ENCODE data around the gene DPYSL4.
A peak's percentile ranks its signal among the peaks of the same experiment; 100 is the strongest.

DPYSL4 gene

DNA sequence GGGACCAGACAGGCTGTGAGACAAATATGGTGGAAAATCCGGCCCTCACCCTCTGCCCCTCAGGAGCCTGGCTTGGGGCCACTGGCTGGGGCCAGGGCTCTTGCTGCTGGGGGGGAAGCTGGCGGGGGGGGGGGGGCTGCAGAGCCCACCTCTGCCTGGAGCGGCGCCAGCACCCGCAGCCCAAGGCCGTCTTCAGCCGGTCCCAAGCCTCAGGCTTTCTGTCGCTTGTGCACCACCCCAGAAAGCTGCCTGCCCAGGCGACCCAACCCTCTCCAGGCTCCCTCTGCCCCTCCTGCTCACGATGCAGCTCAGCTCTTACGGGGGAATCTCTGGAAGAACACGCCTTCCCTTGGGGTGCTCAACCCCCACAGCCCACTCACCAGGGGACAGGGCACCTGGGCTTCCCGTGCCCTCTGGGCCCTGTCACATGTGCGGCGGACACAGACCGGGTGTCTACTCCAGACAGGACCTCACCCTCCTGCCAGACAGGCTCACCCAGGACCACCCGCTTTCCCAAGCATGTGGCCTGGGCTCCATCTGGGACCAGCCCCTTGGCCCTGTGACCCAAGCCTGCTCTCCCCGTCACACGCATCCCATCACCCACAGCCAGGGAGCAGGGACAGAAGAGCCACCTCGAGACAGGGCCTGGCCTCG lies 43.9 kb downstream of the DPYSL4 start:
- no peak for ATAC-seq

- ATAC-seq = no peak
Measured at GRCh38 chr10:132231656-132232022, 44.9 kb downstream of the DPYSL4 start.

DNA sequence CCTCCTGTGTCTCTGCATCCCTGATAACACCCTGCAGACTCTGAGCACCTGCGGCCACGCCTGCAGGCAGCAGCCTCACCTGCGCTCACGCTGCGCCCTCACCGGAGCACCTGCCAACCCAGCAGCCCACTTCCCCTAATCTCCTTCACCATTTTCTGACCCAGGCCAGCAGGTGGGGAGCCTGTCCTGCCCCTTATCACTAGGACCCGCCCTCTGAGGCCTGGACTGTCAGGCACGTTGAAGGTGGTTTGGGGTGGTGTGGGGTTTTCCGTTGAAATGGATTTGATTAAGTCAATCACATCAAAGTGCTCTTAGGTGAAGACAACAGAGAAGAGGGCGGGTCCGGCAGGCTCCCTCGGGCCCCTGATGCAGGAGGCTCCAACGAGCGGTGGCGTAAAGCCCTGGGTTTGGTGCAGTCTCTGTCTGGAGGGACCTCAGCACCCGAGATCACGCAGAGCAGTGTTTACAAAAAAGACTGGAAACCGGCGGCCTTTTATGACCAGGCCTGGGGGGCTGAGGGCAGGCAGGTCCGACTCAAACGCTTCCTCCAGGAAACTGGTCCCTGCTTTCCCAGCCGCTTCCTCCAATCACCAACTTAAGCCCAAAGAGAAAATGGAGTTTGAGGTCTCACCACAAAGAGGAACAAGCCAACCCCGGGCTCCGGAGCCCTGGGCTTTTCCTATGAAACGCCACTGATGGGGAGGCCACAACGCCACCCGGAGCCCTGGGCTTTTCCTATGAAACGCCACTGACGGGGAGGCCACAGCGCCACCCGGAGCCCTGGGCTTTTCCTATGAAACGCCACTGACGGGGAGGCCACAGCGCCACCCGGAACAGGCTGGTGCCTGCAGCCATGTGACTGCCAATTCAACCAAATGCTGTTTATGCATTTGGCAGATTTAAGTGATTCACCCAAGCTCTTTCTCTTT lies 45.5 kb downstream of the DPYSL4 start:
- peak; percentile 33 to 39 for ATAC-seq

GRCh38 chr10:132232981-132233380 lies 46.2 kb downstream of the DPYSL4 start:
- ATAC-seq = no peak

- no peak for ATAC-seq
Measured at GRCh38 chr10:132233501-132234085, 46.8 kb downstream of the DPYSL4 start.

DNA sequence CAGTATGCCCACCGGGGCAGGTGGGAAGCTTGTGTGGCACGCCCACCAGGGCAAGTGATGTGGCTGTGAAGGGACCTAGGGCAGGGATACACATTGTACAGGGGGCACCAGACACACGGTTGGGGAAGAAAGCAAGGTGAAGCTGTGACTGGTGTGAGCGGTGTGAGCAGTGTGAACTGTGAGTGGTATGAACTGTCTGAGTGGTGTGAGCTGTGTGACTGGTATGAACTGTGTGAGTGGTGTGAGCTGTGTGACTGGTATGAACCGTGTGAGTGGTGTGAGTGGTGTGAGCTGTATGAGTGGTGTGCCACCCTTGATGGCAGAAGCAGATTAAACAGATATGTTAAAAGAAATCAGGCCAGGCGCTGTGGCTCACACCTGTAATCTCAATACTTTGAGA lies 48.1 kb downstream of the DPYSL4 start:
- ATAC-seq = no peak

GRCh38 chr10:132236161-132236560 lies 49.4 kb downstream of the DPYSL4 start:
- no peak for ATAC-seq

DNA sequence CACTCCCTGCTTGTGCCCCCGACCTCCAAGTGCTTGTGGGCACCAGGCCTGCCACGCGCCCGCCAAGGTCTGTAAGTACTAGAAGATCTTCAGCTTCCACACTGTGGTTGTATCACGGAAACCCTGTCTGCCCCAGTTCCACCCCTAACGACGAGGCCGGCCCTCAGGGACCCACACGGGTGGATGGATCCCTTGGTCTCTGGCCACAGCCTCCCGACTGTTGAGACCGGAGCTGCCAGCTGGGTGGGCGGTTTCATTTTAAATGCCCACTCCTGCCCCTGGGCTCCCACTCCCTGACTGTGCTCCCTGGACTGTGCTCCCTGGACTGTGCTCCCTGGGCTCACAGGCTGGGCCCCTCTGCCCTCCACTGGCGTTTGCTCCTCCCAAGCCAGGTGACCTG lies 50.1 kb downstream of the DPYSL4 start:
- ATAC-seq = no peak

GRCh38 chr10:132237396-132237795 lies 50.6 kb downstream of the DPYSL4 start:
- ATAC-seq = no peak

DNA sequence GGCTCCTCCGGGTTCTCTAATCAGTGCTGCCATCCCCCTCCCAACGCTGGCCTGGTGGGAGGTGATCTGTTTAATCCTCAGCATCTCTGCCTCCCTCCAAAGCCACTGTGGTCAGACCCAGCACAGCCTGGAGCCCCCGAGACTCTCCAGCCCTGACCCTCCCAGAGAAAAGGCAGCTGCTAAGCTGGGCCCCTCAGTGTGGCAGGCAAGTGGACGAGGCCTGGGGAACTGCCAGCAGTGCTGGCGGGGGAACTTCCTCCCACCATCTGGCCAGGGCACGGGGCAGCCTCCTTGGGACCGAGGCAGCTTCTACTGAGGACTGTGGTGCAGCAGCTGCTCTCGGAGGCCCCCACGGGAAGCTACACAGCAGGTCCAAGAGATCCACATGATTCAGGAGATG lies 51.1 kb downstream of the DPYSL4 start:
- ATAC-seq = no peak

- no peak for ATAC-seq
Measured at GRCh38 chr10:132238371-132239125, 51.8 kb downstream of the DPYSL4 start.

- no peak for ATAC-seq
Measured at GRCh38 chr10:132239126-132240031, 52.6 kb downstream of the DPYSL4 start.

DNA sequence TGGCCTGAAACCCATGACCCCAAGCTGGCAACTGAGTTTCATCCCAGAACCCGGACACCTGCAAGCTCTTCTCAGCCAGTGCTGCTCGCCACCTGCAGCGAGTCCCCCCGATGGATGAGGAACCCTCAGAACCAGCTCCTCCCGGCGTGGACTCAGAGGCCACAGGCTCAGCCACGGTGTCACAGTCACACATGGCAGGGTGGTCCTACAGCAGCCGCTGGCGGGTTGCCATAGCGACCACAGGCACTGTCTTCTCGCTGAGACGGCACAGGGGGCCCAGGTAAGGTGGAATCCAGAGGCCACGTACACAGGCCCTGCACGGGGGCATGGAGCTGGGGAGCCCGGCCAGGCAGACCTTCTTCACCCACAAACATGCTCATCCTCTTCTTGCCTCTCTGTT lies 53.4 kb downstream of the DPYSL4 start:
- no peak for ATAC-seq

GRCh38 chr10:132240581-132240980 lies 53.8 kb downstream of the DPYSL4 start:
- no peak for ATAC-seq

- no peak for ATAC-seq
Measured at GRCh38 chr10:132241086-132241485, 54.3 kb downstream of the DPYSL4 start.

GRCh38 chr10:132241496-132241895 lies 54.7 kb downstream of the DPYSL4 start:
- no peak for ATAC-seq

- no peak for ATAC-seq
Measured at GRCh38 chr10:132242103-132242840, 55.5 kb downstream of the DPYSL4 start.

- no peak for ATAC-seq
Measured at GRCh38 chr10:132243141-132243540, 56.4 kb downstream of the DPYSL4 start.

DNA sequence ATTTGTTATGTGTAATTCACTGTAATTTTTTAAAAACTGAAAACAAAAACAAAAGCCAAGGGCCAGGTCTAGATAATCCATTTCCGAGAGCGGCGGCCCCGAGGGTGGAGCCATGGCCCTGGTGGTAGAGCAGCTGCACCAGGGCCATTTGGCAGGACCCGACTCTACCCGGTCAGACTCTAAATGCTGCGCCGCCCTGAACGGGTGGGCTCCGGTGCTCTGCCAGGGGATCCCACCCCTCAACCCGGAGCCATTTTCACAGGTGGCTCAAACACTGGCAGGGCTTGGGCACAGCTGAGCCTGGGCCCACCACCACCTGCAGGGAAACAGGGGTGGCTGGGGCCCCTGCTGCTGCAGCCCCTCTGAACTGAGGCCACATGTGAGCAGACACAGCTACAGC lies 56.9 kb downstream of the DPYSL4 start:
- no peak for ATAC-seq

DNA sequence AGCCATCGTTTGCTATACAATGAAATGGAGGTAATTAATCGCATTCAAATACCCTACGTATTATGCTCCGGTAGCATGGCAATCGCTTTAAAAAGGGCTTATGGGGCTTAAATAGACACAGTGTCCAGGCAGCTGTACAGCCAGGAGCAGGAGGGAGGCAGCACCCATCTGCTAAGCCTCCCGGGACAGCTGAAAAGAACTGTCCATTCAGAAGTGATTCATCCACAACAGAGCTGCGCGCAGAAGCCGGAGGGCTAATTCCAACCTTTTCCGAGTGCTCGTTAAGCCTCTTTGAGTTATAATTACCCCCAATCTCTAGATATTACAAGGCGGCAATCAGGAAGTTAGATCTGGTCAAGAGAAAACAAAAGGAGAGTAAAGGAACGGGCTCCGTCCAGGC lies 58.3 kb downstream of the DPYSL4 start:
- no peak for ATAC-seq

DNA sequence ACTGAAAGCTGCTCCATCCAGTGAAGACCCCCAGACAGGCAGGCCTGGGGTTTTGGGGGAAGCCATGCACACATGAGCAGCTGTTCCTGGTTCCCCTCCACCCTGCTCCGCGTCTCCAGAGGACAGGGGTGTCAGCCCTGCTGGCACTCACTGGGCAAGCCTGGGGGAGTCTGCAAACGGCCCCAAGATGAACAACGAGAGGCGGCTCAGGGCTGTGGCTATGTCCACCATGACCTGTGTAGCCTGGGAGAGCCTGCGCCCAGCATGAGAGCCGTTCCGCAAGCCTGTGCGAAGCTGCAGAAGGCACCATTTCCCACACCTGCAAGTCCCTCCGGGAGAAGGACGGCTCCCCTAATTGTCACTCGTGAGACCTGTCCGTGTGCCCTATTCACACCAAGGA lies 59.5 kb downstream of the DPYSL4 start:
- ATAC-seq = no peak
